Fibroblast of skin of scalp (primary cell): ENCODE results near the gene CNBD2.
A peak's percentile ranks its signal among the peaks of the same experiment; 100 is the strongest.
"Not testable (repeated sequence)": the region's sequence is repeated elsewhere in the genome, so short reads cannot be mapped to it uniquely, and the experiment has no call there.

Experiments
- DNase-seq: peaks from one replicate; pipeline ENCODE4 v3.0.0-alpha.2; 2013

Gene CNBD2

DNA sequence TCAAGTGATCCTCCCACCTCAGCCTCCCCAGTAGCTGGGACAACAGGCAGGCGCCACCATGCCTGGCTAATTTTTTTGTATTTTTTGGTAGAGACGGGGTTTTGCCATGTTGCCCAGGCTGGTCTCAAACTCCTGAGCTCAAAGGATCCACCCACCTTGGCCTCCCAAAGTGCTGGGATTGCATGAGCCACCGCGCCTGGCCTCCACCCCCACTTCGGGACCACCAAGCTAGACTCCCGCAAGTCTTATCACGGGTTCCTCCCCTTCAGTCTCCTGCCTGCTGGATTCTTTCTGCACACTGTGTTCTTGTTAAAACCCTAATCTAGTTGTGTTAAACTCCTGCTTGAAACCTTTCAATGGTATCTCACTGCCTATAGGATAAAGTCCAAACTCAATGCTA is 57.7 kb downstream of the CNBD2 start:
- not testable (repeated sequence) for DNase-seq

DNA sequence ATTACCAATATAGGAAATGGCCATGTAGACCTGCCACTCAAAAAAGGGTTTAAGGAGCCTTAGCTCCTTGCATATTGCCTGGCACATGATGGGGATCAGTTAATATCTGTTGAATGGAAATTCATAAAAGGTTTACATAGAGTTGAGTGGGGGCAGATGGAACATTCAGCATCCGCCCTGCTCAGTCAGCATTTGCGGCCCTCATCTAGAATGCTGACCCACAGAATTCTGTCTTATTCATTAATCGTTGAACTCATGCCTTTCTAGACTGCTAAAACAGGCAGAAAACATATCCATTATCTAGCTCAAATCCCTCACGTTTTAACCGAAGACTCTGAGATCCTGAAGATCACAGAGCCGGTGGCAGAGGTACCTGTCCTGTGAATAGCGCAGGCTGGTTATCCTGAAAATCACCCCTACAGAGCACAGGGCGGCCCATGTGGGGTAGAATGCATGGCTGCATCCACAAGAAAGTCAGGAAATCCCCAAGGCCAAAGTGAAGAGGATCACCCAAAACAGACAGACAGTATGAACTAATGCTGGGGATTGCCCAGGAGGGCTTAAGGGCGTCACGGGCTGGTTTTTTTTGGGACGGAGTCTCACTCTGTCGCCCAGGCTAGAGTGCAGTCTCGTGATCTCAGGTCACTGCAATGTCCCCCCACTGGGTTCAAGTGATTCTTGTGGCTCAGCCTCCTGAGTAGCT is 59.9 kb downstream of the CNBD2 start:
- DNase-seq, result no peak

- no peak for DNase-seq
These were observed 61.8 kb downstream of the CNBD2 start for GRCh38 chr20:36030149-36030548.

GRCh38 chr20:36031806-36032205 is 63.4 kb downstream of the CNBD2 start:
- no peak for DNase-seq

GRCh38 chr20:36034875-36035274 is 66.5 kb downstream of the CNBD2 start:
- DNase-seq, result no peak

GRCh38 chr20:36035745-36036144 is 67.4 kb downstream of the CNBD2 start:
- no peak for DNase-seq

DNA sequence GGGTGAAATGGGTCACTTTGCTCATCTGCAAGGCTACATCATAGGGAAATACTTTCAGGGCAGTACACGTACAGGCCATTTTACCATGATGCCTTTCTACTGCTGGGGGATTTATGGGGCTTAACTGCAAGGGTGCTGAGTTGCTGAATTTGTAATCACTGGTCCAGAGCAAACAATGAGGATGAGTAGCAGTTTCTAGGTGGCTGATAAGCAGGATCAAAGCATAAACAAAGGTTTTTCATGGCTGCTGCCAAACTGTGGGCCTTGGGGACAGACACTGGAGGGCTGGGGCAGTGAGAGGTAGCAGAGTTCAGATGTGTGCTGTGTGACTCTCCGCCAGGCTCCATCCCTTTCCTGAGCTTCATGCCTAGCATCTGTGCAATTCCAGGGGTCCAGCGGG is 68.3 kb downstream of the CNBD2 start:
- no peak for DNase-seq

- no peak for DNase-seq
These were observed 72.2 kb downstream of the CNBD2 start for GRCh38 chr20:36040571-36040970.

- DNase-seq, result no peak
These were observed 75.1 kb downstream of the CNBD2 start for GRCh38 chr20:36043441-36043840.

DNA sequence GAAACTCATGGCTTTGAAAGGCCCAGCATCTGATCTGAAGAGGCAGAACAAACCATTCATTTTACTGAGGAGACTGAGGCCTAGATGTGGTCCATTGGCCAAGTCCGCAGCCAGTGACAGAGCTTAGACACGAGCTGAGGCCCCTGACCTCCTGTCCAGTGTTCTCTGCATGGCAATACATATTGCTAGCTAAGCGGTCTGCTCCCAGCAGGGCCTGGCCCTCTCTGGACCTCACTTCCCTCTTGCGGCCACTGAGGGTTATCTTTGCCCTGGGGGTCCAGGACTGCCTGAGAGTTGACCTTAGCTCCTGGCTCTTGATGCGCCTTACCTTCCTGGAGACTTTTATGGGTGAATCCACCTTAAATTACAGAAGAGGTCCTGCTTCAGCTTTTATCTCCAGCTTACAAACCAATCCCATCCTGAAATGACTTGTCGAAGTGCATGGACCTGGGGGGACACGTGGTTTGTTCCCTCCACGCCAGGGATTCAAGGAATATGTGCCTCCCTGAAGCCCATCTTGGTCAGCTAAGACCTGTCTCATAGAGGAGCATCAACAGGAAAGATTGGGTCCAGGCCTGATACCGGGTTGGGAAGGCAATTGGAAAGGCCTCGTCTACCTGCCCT is 75.6 kb downstream of the CNBD2 start:
- DNase-seq, result no peak

GRCh38 chr20:36045373-36045714 is 77.0 kb downstream of the CNBD2 start:
- DNase-seq, result no peak

- DNase-seq, result not testable (repeated sequence)
These were observed 77.8 kb downstream of the CNBD2 start for GRCh38 chr20:36046073-36046798.

DNA sequence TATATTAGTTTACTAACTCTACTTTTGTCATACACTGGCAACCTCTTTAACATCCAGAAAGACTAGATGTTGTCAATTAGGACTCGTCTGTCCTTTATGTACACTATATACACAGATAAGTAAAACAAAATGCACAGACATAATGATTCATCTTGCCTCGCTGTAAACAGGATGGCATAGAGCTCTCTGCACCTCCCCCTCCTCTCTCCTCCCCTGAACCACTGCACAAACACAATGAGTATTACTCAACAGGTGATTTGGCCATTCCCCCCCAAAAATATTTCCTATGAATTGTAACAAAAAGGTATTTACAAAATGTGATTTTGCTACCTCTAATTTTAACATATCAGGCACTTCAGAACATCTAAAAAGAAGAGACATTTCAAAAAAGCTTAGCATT is 81.0 kb downstream of the CNBD2 start:
- DNase-seq, result not testable (repeated sequence)

- peak; percentile 90 for DNase-seq
These were observed 82.3 kb downstream of the CNBD2 start for GRCh38 chr20:36050436-36051317.

GRCh38 chr20:36051318-36052116 is 83.1 kb downstream of the CNBD2 start:
- DNase-seq, result no peak

DNA sequence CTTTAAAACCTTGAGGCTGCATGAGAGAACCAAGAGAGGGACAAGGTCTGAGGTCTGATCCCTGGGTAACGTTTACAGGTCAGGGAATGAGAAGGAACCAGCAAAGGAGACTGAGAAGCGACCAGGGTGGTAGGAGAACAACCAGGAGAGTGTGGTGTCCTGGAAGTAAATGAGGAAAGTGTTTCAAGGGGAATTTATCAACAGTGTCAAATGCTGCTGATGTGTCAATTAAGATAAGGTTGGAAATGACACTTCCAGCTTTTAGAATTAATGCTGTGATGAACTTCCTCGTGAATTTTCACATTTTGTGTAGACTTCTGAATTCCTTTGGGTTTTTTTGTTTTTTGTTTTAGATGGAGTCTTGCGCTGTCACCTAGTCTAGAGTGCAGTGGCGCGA is 83.7 kb downstream of the CNBD2 start:
- no peak for DNase-seq

- DNase-seq, result not testable (repeated sequence)
These were observed 85.6 kb downstream of the CNBD2 start for GRCh38 chr20:36053863-36054518.

DNA sequence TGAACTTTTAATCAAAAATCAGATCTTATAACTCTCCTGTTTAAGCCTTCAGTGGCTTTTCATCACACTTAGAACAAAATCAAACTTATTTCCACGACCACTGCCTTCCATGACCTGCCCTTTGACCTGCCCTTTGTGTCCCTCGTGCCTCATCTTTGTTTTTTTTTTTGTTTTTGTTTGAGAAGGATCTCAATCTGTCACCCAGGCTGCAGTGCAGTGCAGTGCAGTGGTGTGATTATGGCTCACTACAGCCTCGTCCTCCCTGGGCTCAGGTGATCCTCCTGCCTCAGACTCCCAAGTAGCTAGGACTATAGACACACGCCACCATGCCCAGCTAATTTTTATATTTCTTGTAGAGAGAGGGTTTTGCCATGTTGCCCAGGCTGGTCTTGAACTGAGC is 86.8 kb downstream of the CNBD2 start:
- DNase-seq, result no peak

GRCh38 chr20:36060676-36061075 is 92.3 kb downstream of the CNBD2 start:
- no peak for DNase-seq

GRCh38 chr20:36061754-36062153 is 93.4 kb downstream of the CNBD2 start:
- no peak for DNase-seq

DNA sequence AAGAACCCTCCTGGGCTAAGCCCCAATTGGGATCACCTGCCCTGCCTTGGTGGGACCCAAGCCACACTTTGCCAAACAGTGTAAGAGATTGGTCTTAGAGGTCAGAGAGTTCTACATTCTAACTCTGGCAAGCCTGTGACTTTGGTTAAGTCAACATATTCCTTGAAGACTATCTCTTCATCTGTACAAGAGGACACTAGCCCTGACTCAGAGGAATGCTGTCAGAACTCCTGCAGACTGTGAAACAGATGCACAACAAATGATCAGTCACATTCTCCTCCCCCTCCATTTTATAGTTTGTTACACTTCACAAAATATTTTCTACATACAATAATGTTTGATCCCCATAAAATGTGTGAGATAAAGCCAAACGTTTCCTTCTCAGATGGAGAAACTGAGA is 94.4 kb downstream of the CNBD2 start:
- peak; percentile 18 for DNase-seq
